HepG2 (cell line): ENCODE results near the gene PCGF2. TPM values are rescaled to one million over a fixed set of nuclear protein-coding genes. Genes with fewer than 3 reads are reported as not detected.

Experiments
- HES4 ChIP-seq: sonication (generic); formaldehyde crosslinking; IDR thresholded peaks from 2 replicates; pipeline ENCODE4 v1.9.0; 2021; ENCODE audit warnings: mild to moderate bottlenecking, missing genetic modification reagents, borderline replicate concordance
- HNRNPL ChIP-seq: fragments of 200-400 bp; formaldehyde crosslinking; IDR thresholded peaks from 2 replicates; pipeline ENCODE4 v1.6.1; 2017; ENCODE audit warnings: mild to moderate bottlenecking, low read depth, low read length
- MBNL3 ChIP-seq: fragments of 250-450 bp; sonication (Bioruptor Pico); conservative IDR thresholded peaks from 2 replicates; pipeline ENCODE4 v1.8.0; 2022; ENCODE audit warnings: mild to moderate bottlenecking, inconsistent platforms
- POLR2AphosphoS2 ChIP-seq: IDR thresholded peaks from 2 replicates; pipeline ENCODE4 v1.6.1; 2011; ENCODE audit warnings: low read depth, low read length, improper control_type of control experiment
- TSC22D2 ChIP-seq: sonication (generic); formaldehyde crosslinking; IDR thresholded peaks from 2 replicates; pipeline ENCODE4 v1.5.1; 2020; ENCODE audit warnings: missing genetic modification reagents, mild to moderate bottlenecking, borderline replicate concordance
- ZFYVE20 ChIP-seq: sonication (generic); formaldehyde crosslinking; IDR thresholded peaks from 2 replicates; pipeline ENCODE4 v1.8.0; 2023; ENCODE audit warnings: low read depth, mild to moderate bottlenecking, moderate library complexity, missing genetic modification reagents, borderline replicate concordance
- ZNF30 ChIP-seq: sonication (generic); formaldehyde crosslinking; IDR thresholded peaks from 2 replicates; pipeline ENCODE4 v1.5.0; 2020; ENCODE audit warnings: mild to moderate bottlenecking, missing genetic modification reagents
- ZNF318 ChIP-seq: sonication (generic); formaldehyde crosslinking; IDR thresholded peaks from 2 replicates; pipeline ENCODE4 v1.4.0; 2020; ENCODE audit warnings: mild to moderate bottlenecking, missing genetic modification reagents
- ZNF34 ChIP-seq: sonication (generic); formaldehyde crosslinking; IDR thresholded peaks from 2 replicates; pipeline ENCODE4 v1.4.0; 2020; ENCODE audit warnings: mild to moderate bottlenecking, missing genetic modification reagents, borderline replicate concordance
- ZSCAN20 ChIP-seq: sonication (generic); formaldehyde crosslinking; IDR thresholded peaks from 2 replicates; pipeline ENCODE4 v1.4.0; 2020; ENCODE audit warnings: missing genetic modification reagents, mild to moderate bottlenecking, borderline replicate concordance
- ZSCAN9 ChIP-seq: IDR thresholded peaks from 2 replicates; pipeline ENCODE4 v1.6.1; 2016; ENCODE audit warnings: borderline replicate concordance
- polyA plus RNA-seq, 8 experiments: library from polyadenylated mRNA; depleted of rRNA in 3 of 8; stranded (reverse) in 7 of 8; unstranded in 1 of 8; fragments of >200 nt; fragmentation: Illumina TruSeq in 4 of 8; extraction: Trizol in 4 of 8; gene quantifications; 2 replicates each; pipeline versions ENCODE4 v1.2.1 to v1.2.3, GENCODE V29; 2011 to 2016; ENCODE audit warnings: low read depth in 4 of 8, missing spikeins in 1 of 8, mixed read lengths in 1 of 8; ENCODE audit not compliant: insufficient read depth in 1 of 8
- total RNA-seq, 5 experiments: library from RNA; depleted of rRNA; stranded (reverse); fragments of >200 nt; fragmentation: Illumina TruSeq; extraction: Trizol; gene quantifications; 2 replicates each; pipeline ENCODE4 v1.2.3, GENCODE V29; 2016; ENCODE audit warnings: low read depth in 1 of 5
- TF ChIP-seq, protein P1 (sequence below): sonication (generic); formaldehyde crosslinking; IDR thresholded peaks from 2 replicates; pipeline ENCODE4 v1.8.1; 2023; ENCODE audit warnings: missing genetic modification reagents, mild to moderate bottlenecking, borderline replicate concordance
- TF ChIP-seq, protein P2 (sequence below): sonication (generic); formaldehyde crosslinking; IDR thresholded peaks from 2 replicates; pipeline ENCODE4 v1.5.0; 2020; ENCODE audit warnings: missing genetic modification reagents
- TF ChIP-seq, protein P3 (sequence below): IDR thresholded peaks from 2 replicates; pipeline ENCODE4 v1.6.1; 2012; ENCODE audit warnings: low read depth, low read length, improper control_type of control experiment
- TF ChIP-seq, protein P4 (sequence below): sonication (generic); formaldehyde crosslinking; IDR thresholded peaks from 2 replicates; pipeline ENCODE4 v1.4.0; 2020; ENCODE audit warnings: missing genetic modification reagents

The PCGF2 gene
- total and polyA plus RNA-seq, 2 of the 13 experiments (the other 11 are each of a cell fraction or from before 2014, with no cell fraction given), result 11.6 to 29.4 TPM

- TF ChIP-seq ZNF318 (no peak), HNRNPL (no peak), ZNF30 (CRISPR knock-in tag) (no peak), POLR2AphosphoS2 (no peak), HES4 (CRISPR knock-in tag) (no peak), ZSCAN9 (CRISPR knock-in tag) (peak; percentile 63; the same call in 1 of the 2 replicates), ZNF34 (CRISPR knock-in tag) (0 out of 2 replicates have a peak, but pooled peaks have one; percentile 5), ZFYVE20 (CRISPR knock-in tag) (no peak), TSC22D2 (CRISPR knock-in tag) (peak; percentile 86; the same call in 1 of the 2 replicates), MBNL3 (CRISPR knock-in tag) (no peak), ZSCAN20 (CRISPR knock-in tag) (no peak)
- TF ChIP-seq, protein P1, sequence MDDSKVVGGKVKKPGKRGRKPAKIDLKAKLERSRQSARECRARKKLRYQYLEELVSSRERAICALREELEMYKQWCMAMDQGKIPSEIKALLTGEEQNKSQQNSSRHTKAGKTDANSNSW (CRISPR knock-in tag), result no peak
- TF ChIP-seq, protein P2, sequence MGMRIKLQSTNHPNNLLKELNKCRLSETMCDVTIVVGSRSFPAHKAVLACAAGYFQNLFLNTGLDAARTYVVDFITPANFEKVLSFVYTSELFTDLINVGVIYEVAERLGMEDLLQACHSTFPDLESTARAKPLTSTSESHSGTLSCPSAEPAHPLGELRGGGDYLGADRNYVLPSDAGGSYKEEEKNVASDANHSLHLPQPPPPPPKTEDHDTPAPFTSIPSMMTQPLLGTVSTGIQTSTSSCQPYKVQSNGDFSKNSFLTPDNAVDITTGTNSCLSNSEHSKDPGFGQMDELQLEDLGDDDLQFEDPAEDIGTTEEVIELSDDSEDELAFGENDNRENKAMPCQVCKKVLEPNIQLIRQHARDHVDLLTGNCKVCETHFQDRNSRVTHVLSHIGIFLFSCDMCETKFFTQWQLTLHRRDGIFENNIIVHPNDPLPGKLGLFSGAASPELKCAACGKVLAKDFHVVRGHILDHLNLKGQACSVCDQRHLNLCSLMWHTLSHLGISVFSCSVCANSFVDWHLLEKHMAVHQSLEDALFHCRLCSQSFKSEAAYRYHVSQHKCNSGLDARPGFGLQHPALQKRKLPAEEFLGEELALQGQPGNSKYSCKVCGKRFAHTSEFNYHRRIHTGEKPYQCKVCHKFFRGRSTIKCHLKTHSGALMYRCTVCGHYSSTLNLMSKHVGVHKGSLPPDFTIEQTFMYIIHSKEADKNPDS, result no peak
- TF ChIP-seq, protein P3, sequence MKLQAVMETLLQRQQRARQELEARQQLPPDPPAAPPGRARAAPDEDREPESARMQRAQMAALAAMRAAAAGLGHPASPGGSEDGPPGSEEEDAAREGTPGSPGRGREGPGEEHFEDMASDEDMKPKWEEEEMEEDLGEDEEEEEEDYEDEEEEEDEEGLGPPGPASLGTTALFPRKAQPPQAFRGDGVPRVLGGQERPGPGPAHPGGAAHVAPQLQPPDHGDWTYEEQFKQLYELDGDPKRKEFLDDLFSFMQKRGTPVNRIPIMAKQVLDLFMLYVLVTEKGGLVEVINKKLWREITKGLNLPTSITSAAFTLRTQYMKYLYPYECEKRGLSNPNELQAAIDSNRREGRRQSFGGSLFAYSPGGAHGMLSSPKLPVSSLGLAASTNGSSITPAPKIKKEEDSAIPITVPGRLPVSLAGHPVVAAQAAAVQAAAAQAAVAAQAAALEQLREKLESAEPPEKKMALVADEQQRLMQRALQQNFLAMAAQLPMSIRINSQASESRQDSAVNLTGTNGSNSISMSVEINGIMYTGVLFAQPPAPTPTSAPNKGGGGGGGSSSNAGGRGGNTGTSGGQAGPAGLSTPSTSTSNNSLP, result no peak
- TF ChIP-seq, protein P4, sequence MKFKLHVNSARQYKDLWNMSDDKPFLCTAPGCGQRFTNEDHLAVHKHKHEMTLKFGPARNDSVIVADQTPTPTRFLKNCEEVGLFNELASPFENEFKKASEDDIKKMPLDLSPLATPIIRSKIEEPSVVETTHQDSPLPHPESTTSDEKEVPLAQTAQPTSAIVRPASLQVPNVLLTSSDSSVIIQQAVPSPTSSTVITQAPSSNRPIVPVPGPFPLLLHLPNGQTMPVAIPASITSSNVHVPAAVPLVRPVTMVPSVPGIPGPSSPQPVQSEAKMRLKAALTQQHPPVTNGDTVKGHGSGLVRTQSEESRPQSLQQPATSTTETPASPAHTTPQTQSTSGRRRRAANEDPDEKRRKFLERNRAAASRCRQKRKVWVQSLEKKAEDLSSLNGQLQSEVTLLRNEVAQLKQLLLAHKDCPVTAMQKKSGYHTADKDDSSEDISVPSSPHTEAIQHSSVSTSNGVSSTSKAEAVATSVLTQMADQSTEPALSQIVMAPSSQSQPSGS, result peak; percentile 78; the same call in 1 of the 2 replicates
Observed at GRCh38 chr17:38751808-38752307, 3.7 kb upstream of the PCGF2 start (continued).
